ENCODE data around the gene PRKCE. TPM values are rescaled to one million over a fixed set of nuclear protein-coding genes. Genes with fewer than 3 reads are reported as not detected.

PRKCE gene
- total and polyA plus RNA-seq, 2 donors (not counting 1 experiment from before 2014, with no cell fraction given), result 23.6 to 271 TPM

GRCh38 chr2:45975752-45976517, 324.5 kb downstream of the PRKCE start:
- Histone ChIP-seq H3K27ac (ENCODE audit: low read length in 2 of 2) (no peak overlapping the region), H3K4me3 (ENCODE audit: control extremely low read depth in 1 of 5, extremely low read depth in 1 of 5, insufficient read depth in 1 of 5, low read depth in 2 of 5, low read length in 4 of 5) (no peak overlapping the region), H4K20me1 (ENCODE audit: control insufficient read depth, insufficient read depth, low read length, poor library complexity, severe bottlenecking) (peaks cover 48% of the 10 kb centered on the region), H3K9ac (ENCODE audit: low read length) (no peak overlapping the region), H2AFZ (ENCODE audit: insufficient read depth, low read depth, low read length, poor library complexity, severe bottlenecking) (no peak overlapping the region), H3K27me3 (replicated peaks in 1 of 4; ENCODE audit: control extremely low read depth in 1 of 4, control insufficient read depth in 3 of 4, insufficient read depth in 4 of 4, low read length in 3 of 4) (no peaks in the 10 kb centered on the region), H3K9me3 (ENCODE audit: control extremely low read depth in 1 of 3, control insufficient read depth in 2 of 3, insufficient read depth in 1 of 3, low read length in 2 of 3) (no peaks in the 10 kb centered on the region), H3K79me2 (ENCODE audit: control insufficient read depth, insufficient read depth, low read length) (peaks cover 22% of the 10 kb centered on the region), H3K4me1 (ENCODE audit: control insufficient read depth in 2 of 2, insufficient read depth in 2 of 2, low read length in 2 of 2) (peaks cover 2 to 28% of the 10 kb centered on the region in 2 donors), H3K36me3 (replicated peaks in 1 of 2; ENCODE audit: control extremely low read depth in 1 of 2, control insufficient read depth in 1 of 2, extremely low read depth in 1 of 2, insufficient read depth in 2 of 2, low read length in 1 of 2) (peaks cover 0 to 44% of the 10 kb centered on the region in 2 experiments), H3K4me2 (replicated peaks; ENCODE audit: low read depth, low read length, poor library complexity, severe bottlenecking) (no peak overlapping the region)
- intact Hi-C loops (cut with micrococcal nuclease), result no loop called here
- no peak for TF ChIP-seq EZH2 (IDR thresholded peaks at IDR 0.05; ENCODE audit: borderline replicate concordance, insufficient read depth, low read depth, low read length, poor library complexity, severe bottlenecking)
- TF ChIP-seq CTCF (IDR thresholded peaks at IDR 0.05), result no peak
- WGBS (ENCODE audit: insufficient coverage), result 94% methylated on average over 11 of the region's 14 CpGs
- no peaks in the 10 kb centered on the region for H3K27me3 Mint-ChIP-seq
- ChIA-PET POLR2A (no interaction called here), CTCF (no interaction called here)
- H3K27ac Mint-ChIP-seq, result no peak overlapping the region
- DNase-seq, result no peak
- no peak overlapping the region for H3K4me3 Mint-ChIP-seq
- peaks cover 35% of the 10 kb centered on the region for H3K4me1 Mint-ChIP-seq
- ATAC-seq (ENCODE audit: low read depth), result no peak
- no peaks in the 10 kb centered on the region for H3K9me3 Mint-ChIP-seq (ENCODE audit: insufficient read depth)

GRCh38 chr2:45978302-45978859, 326.9 kb downstream of the PRKCE start:
- H4K20me1 ChIP-seq (ENCODE audit: control insufficient read depth, insufficient read depth, low read length, poor library complexity, severe bottlenecking), result peaks cover 34% of the 10 kb centered on the region
- ChIA-PET CTCF (interaction anchor here (1.5 kb wide), 1 partner anchor 329 kb away, joined by 3 read pairs; no protein-coding TSS in a partner anchor), POLR2A (no interaction called here)
- no peaks in the 10 kb centered on the region for H3K9me3 ChIP-seq (ENCODE audit: control extremely low read depth in 1 of 3, control insufficient read depth in 2 of 3, insufficient read depth in 1 of 3, low read length in 2 of 3)
- H3K4me3 Mint-ChIP-seq, result no peak overlapping the region
- no peaks in the 10 kb centered on the region for H3K27me3 Mint-ChIP-seq
- intact Hi-C loops (cut with micrococcal nuclease), result no loop called here
- no peak for DNase-seq
- H3K9ac ChIP-seq (ENCODE audit: low read length), result no peak overlapping the region
- no peak overlapping the region for H3K4me3 ChIP-seq (ENCODE audit: control extremely low read depth in 1 of 5, extremely low read depth in 1 of 5, insufficient read depth in 1 of 5, low read depth in 2 of 5, low read length in 4 of 5)
- no peak overlapping the region for H3K4me2 ChIP-seq (replicated peaks; ENCODE audit: low read depth, low read length, poor library complexity, severe bottlenecking)
- H3K27me3 ChIP-seq (replicated peaks in 1 of 4; ENCODE audit: control extremely low read depth in 1 of 4, control insufficient read depth in 3 of 4, insufficient read depth in 4 of 4, low read length in 3 of 4), result no peaks in the 10 kb centered on the region
- H3K4me1 ChIP-seq (ENCODE audit: control insufficient read depth in 2 of 2, insufficient read depth in 2 of 2, low read length in 2 of 2), result peaks cover 2 to 23% of the 10 kb centered on the region in 2 donors
- no peak for ATAC-seq (ENCODE audit: low read depth)
- peaks cover 26% of the 10 kb centered on the region for H3K4me1 Mint-ChIP-seq
- peaks cover 16% of the 10 kb centered on the region for H3K79me2 ChIP-seq (ENCODE audit: control insufficient read depth, insufficient read depth, low read length)
- H3K36me3 ChIP-seq (replicated peaks in 1 of 2; ENCODE audit: control extremely low read depth in 1 of 2, control insufficient read depth in 1 of 2, extremely low read depth in 1 of 2, insufficient read depth in 2 of 2, low read length in 1 of 2), result peaks cover 2 to 59% of the 10 kb centered on the region in 2 experiments
- H2AFZ ChIP-seq (ENCODE audit: insufficient read depth, low read depth, low read length, poor library complexity, severe bottlenecking), result no peak overlapping the region
- no peaks in the 10 kb centered on the region for H3K9me3 Mint-ChIP-seq (ENCODE audit: insufficient read depth)
- H3K27ac Mint-ChIP-seq, result no peak overlapping the region
- no peak overlapping the region for H3K27ac ChIP-seq (ENCODE audit: low read length in 2 of 2)
- no peak for TF ChIP-seq CTCF (IDR thresholded peaks at IDR 0.05)
- no peak for TF ChIP-seq EZH2 (IDR thresholded peaks at IDR 0.05; ENCODE audit: borderline replicate concordance, insufficient read depth, low read depth, low read length, poor library complexity, severe bottlenecking)
- 100% methylated on average over 4 of the region's 4 CpGs for WGBS (ENCODE audit: insufficient coverage)
